Measurements from ENCODE around the gene HOXB5.

Gene HOXB5

GRCh38 chr17:48615963-48616716 lies 22.6 kb upstream of the HOXB5 start:
- DNase-seq (ENCODE audit: low read depth) = no peak

- no peak for DNase-seq (ENCODE audit: low read depth)
Measured at GRCh38 chr17:48615047-48615962, 21.7 kb upstream of the HOXB5 start, which contains the start of gene HOXB8. Gene HOXB8 (minus strand): TSS chr17:48615292. CDS start chr17:48614704, 588 bp downstream.

GRCh38 chr17:48613862-48614694 lies 20.5 kb upstream of the HOXB5 start:
- DNase-seq (ENCODE audit: low read depth) = no peak

- no peak for DNase-seq (ENCODE audit: low read depth)
Measured at GRCh38 chr17:48612854-48613691, 19.5 kb upstream of the HOXB5 start.

- no peak for DNase-seq (ENCODE audit: low read depth)
Measured at GRCh38 chr17:48612456-48612853, 18.9 kb upstream of the HOXB5 start.

- no peak for DNase-seq (ENCODE audit: low read depth)
Measured at GRCh38 chr17:48611681-48612455, 18.3 kb upstream of the HOXB5 start.

GRCh38 chr17:48611213-48611612 lies 17.6 kb upstream of the HOXB5 start:
- no peak for DNase-seq (ENCODE audit: low read depth)

- no peak for DNase-seq (ENCODE audit: low read depth)
Measured at GRCh38 chr17:48610282-48611211, 17.0 kb upstream of the HOXB5 start, which contains the start of gene HOXB7. Gene HOXB7 (minus strand): TSS chr17:48611017. CDS start chr17:48610918, 99 bp downstream.

GRCh38 chr17:48609759-48610281 lies 16.2 kb upstream of the HOXB5 start:
- no peak for DNase-seq (ENCODE audit: low read depth)

GRCh38 chr17:48609033-48609432 lies 15.5 kb upstream of the HOXB5 start:
- DNase-seq (ENCODE audit: low read depth) = no peak

- DNase-seq (ENCODE audit: low read depth) = no peak
Measured at GRCh38 chr17:48608494-48608834, 14.9 kb upstream of the HOXB5 start.

GRCh38 chr17:48606892-48607614 lies 13.5 kb upstream of the HOXB5 start:
- DNase-seq (ENCODE audit: low read depth) = no peak

- DNase-seq (ENCODE audit: low read depth) = no peak
Measured at GRCh38 chr17:48605991-48606891, 12.7 kb upstream of the HOXB5 start.

GRCh38 chr17:48605409-48605919 lies 11.9 kb upstream of the HOXB5 start:
- no peak for DNase-seq (ENCODE audit: low read depth)

- DNase-seq (ENCODE audit: low read depth) = no peak
Measured at GRCh38 chr17:48604770-48605329, 11.3 kb upstream of the HOXB5 start, which contains the start of gene HOXB6. Gene HOXB6 (minus strand): TSS chr17:48604986. CDS start chr17:48598150, 6,836 bp downstream.

- no peak for DNase-seq (ENCODE audit: low read depth)
Measured at GRCh38 chr17:48603959-48604769, 10.6 kb upstream of the HOXB5 start.

Data from T follicular helper cell (primary cell).